DND-41 (cell line): ENCODE measurements around the gene FGFBP2.

Source experiments
- EZH2 ChIP-seq: IDR thresholded peaks from 3 replicates; pipeline ENCODE4 v1.6.1; 2012; ENCODE audit warnings: borderline replicate concordance, low read depth, mild to moderate bottlenecking, moderate library complexity, low read length, inconsistent platforms; ENCODE audit not compliant: severe bottlenecking
- TF ChIP-seq, protein P1 (sequence below): IDR thresholded peaks from 2 replicates; pipeline ENCODE4 v1.5.1; 2012; ENCODE audit warnings: borderline replicate concordance, low read length, moderate library complexity, mild to moderate bottlenecking; ENCODE audit not compliant: poor library complexity, severe bottlenecking; ENCODE audit errors: extremely low read depth

DNA sequence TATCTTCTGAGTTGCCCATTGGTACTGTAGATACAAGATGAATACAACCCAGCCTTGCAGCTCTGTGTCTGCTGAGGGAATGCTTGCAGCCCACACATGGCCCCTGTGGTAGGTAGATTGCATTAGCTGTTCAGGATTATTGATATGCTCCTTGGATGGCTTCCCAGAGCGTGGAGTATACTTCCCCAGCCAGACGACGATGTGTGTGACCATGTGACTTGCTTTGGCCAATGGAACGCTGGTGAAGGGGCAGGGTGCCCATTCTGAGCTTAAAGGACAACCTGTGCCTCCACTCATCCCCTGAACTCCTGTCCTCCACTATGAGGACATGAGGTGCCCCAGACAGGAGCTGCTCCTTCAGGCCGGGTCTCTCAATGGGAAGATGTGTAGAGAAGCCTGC, 23.9 kb upstream of the FGFBP2 start:
- TF ChIP-seq, protein P1, sequence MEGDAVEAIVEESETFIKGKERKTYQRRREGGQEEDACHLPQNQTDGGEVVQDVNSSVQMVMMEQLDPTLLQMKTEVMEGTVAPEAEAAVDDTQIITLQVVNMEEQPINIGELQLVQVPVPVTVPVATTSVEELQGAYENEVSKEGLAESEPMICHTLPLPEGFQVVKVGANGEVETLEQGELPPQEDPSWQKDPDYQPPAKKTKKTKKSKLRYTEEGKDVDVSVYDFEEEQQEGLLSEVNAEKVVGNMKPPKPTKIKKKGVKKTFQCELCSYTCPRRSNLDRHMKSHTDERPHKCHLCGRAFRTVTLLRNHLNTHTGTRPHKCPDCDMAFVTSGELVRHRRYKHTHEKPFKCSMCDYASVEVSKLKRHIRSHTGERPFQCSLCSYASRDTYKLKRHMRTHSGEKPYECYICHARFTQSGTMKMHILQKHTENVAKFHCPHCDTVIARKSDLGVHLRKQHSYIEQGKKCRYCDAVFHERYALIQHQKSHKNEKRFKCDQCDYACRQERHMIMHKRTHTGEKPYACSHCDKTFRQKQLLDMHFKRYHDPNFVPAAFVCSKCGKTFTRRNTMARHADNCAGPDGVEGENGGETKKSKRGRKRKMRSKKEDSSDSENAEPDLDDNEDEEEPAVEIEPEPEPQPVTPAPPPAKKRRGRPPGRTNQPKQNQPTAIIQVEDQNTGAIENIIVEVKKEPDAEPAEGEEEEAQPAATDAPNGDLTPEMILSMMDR: no peak
- TF ChIP-seq EZH2: no peak
